T-helper 2 cell treated with Interferon-gamma antibody and Interleukin-4, amounts not matched to agents 5 μg/mL and 100 μg/mL, for 36 hours (primary cell): ENCODE data around the gene CASP8AP2.
"Not testable (repeated sequence)": the region's sequence is repeated elsewhere in the genome, so short reads cannot be mapped to it uniquely, and the experiment has no call there.

Experiments used
- DNase-seq: peaks from one replicate; pipeline ENCODE4 v3.0.0; 2021; ENCODE audit warnings: low spot score
- H3K27ac Mint-ChIP-seq: one replicate; pipeline ENCODE4 v1.8.0; 2021; ENCODE audit warnings: mild to moderate bottlenecking, mixed read lengths
- H3K27me3 Mint-ChIP-seq: one replicate; pipeline ENCODE4 v1.8.0; 2021; ENCODE audit warnings: low read depth, mixed read lengths
- H3K36me3 Mint-ChIP-seq: one replicate; pipeline ENCODE4 v1.8.0; 2021; ENCODE audit warnings: low read depth, mixed read lengths
- H3K4me1 Mint-ChIP-seq: one replicate; pipeline ENCODE4 v1.8.0; 2021; ENCODE audit warnings: low read depth, mixed read lengths
- H3K4me3 Mint-ChIP-seq: one replicate; pipeline ENCODE4 v1.8.0; 2022; ENCODE audit warnings: mild to moderate bottlenecking, moderate library complexity, mixed read lengths
- H3K9me3 Mint-ChIP-seq: one replicate; pipeline ENCODE4 v1.8.0; 2021; ENCODE audit warnings: mixed read lengths

The CASP8AP2 gene

GRCh38 chr6:89887452-89888137 lies 57.9 kb downstream of the CASP8AP2 start:
- no peak overlapping the region for H3K4me3 Mint-ChIP-seq

GRCh38 chr6:89888138-89888514 lies 58.4 kb downstream of the CASP8AP2 start:
- H3K36me3 Mint-ChIP-seq: no peaks in the 10 kb centered on the region
- no peak overlapping the region for H3K27ac Mint-ChIP-seq
- DNase-seq: no peak
- no peak overlapping the region for H3K4me3 Mint-ChIP-seq
- no peaks in the 10 kb centered on the region for H3K9me3 Mint-ChIP-seq
- H3K4me1 Mint-ChIP-seq: peaks cover 2% of the 10 kb centered on the region
- peaks cover 20% of the 10 kb centered on the region for H3K27me3 Mint-ChIP-seq

More at GRCh38 chr6:89887452-89888137, 57.9 kb downstream of the CASP8AP2 start:
- no peak overlapping the region for H3K27ac Mint-ChIP-seq
- peaks cover 18% of the 10 kb centered on the region for H3K27me3 Mint-ChIP-seq
- no peak for DNase-seq
- H3K4me1 Mint-ChIP-seq: peaks cover 2% of the 10 kb centered on the region
- H3K36me3 Mint-ChIP-seq: no peaks in the 10 kb centered on the region
- H3K9me3 Mint-ChIP-seq: no peaks in the 10 kb centered on the region

GRCh38 chr6:89888871-89889270 lies 59.2 kb downstream of the CASP8AP2 start:
- H3K9me3 Mint-ChIP-seq: no peaks in the 10 kb centered on the region
- H3K27me3 Mint-ChIP-seq: peaks cover 23% of the 10 kb centered on the region
- DNase-seq: no peak
- H3K27ac Mint-ChIP-seq: no peak overlapping the region
- H3K4me1 Mint-ChIP-seq: peaks cover 2% of the 10 kb centered on the region
- no peak overlapping the region for H3K4me3 Mint-ChIP-seq
- no peaks in the 10 kb centered on the region for H3K36me3 Mint-ChIP-seq

GRCh38 chr6:89890845-89891528 lies 61.3 kb downstream of the CASP8AP2 start:
- not testable (repeated sequence) for H3K36me3 Mint-ChIP-seq, H3K27ac Mint-ChIP-seq, H3K9me3 Mint-ChIP-seq, H3K4me1 Mint-ChIP-seq, DNase-seq, H3K4me3 Mint-ChIP-seq
- peaks cover 25% of the 10 kb centered on the region for H3K27me3 Mint-ChIP-seq

GRCh38 chr6:89892577-89892976 lies 62.9 kb downstream of the CASP8AP2 start:
- not testable (repeated sequence) for DNase-seq, H3K36me3 Mint-ChIP-seq, H3K9me3 Mint-ChIP-seq, H3K4me1 Mint-ChIP-seq, H3K27ac Mint-ChIP-seq, H3K4me3 Mint-ChIP-seq
- H3K27me3 Mint-ChIP-seq: peaks cover 32% of the 10 kb centered on the region

GRCh38 chr6:89894169-89894568 lies 64.5 kb downstream of the CASP8AP2 start, which contains the start of gene GJA10:
Gene GJA10 (plus strand): TSS chr6:89894469. CDS start chr6:89894469, 0 bp downstream.
- no peaks in the 10 kb centered on the region for H3K4me1 Mint-ChIP-seq
- H3K9me3 Mint-ChIP-seq: no peaks in the 10 kb centered on the region
- H3K27ac Mint-ChIP-seq: no peak within 1 kb of the TSS
- peaks cover 29% of the 10 kb centered on the region for H3K27me3 Mint-ChIP-seq
- DNase-seq: no peak
- no peaks in the 10 kb centered on the region for H3K36me3 Mint-ChIP-seq
- H3K4me3 Mint-ChIP-seq: no peak within 1 kb of the TSS

GRCh38 chr6:89895276-89895874 lies 65.7 kb downstream of the CASP8AP2 start:
- Mint-ChIP-seq H3K4me1 (no peaks in the 10 kb centered on the region), H3K4me3 (no peak overlapping the region), H3K36me3 (no peaks in the 10 kb centered on the region), H3K27ac (no peak overlapping the region), H3K9me3 (no peaks in the 10 kb centered on the region), H3K27me3 (peaks cover 27% of the 10 kb centered on the region)
- DNase-seq: no peak

- H3K9me3 Mint-ChIP-seq, H3K36me3 Mint-ChIP-seq, H3K4me3 Mint-ChIP-seq: not testable (repeated sequence)
Measured at GRCh38 chr6:89910001-89910901, 80.6 kb downstream of the CASP8AP2 start.

GRCh38 chr6:89910902-89911240 lies 81.2 kb downstream of the CASP8AP2 start:
- H3K4me3 Mint-ChIP-seq: no peak overlapping the region
- H3K36me3 Mint-ChIP-seq: peaks cover 2% of the 10 kb centered on the region
- no peak for DNase-seq

More at GRCh38 chr6:89910001-89910901, 80.6 kb downstream of the CASP8AP2 start:
- H3K27ac Mint-ChIP-seq, H3K4me1 Mint-ChIP-seq, H3K27me3 Mint-ChIP-seq, DNase-seq: not testable (repeated sequence)

GRCh38 chr6:89916136-89916920 lies 86.6 kb downstream of the CASP8AP2 start:
- H3K9me3 Mint-ChIP-seq: peaks cover 25% of the 10 kb centered on the region
- peaks cover 2% of the 10 kb centered on the region for H3K4me1 Mint-ChIP-seq
- H3K4me3 Mint-ChIP-seq: no peak overlapping the region
- peaks cover 2% of the 10 kb centered on the region for H3K27me3 Mint-ChIP-seq
- DNase-seq: no peak
- peaks cover 3% of the 10 kb centered on the region for H3K36me3 Mint-ChIP-seq
- no peak overlapping the region for H3K27ac Mint-ChIP-seq

More at GRCh38 chr6:89910902-89911240, 81.2 kb downstream of the CASP8AP2 start:
- Mint-ChIP-seq H3K27ac (no peak overlapping the region), H3K9me3 (peaks cover 7% of the 10 kb centered on the region), H3K4me1 (peaks cover 6% of the 10 kb centered on the region), H3K27me3 (peaks cover 7% of the 10 kb centered on the region)

GRCh38 chr6:89917216-89917615 lies 87.5 kb downstream of the CASP8AP2 start:
- H3K4me1 Mint-ChIP-seq: peaks cover 2% of the 10 kb centered on the region
- H3K4me3 Mint-ChIP-seq: no peak overlapping the region
- no peak overlapping the region for H3K27ac Mint-ChIP-seq
- peaks cover 3% of the 10 kb centered on the region for H3K36me3 Mint-ChIP-seq
- no peak for DNase-seq
- H3K9me3 Mint-ChIP-seq: peaks cover 25% of the 10 kb centered on the region
- H3K27me3 Mint-ChIP-seq: peaks cover 2% of the 10 kb centered on the region

GRCh38 chr6:89917801-89918366 lies 88.2 kb downstream of the CASP8AP2 start:
- DNase-seq: no peak
- Mint-ChIP-seq H3K36me3 (peaks cover 3% of the 10 kb centered on the region), H3K27ac (no peak overlapping the region), H3K27me3 (peaks cover 2% of the 10 kb centered on the region), H3K4me1 (peaks cover 2% of the 10 kb centered on the region), H3K9me3 (peaks cover 25% of the 10 kb centered on the region), H3K4me3 (no peak overlapping the region)
